Uterus (tissue), 4 donors: Measurements from ENCODE around the gene SOX15. TPM values are rescaled to one million over a fixed set of nuclear protein-coding genes. Genes with fewer than 3 reads are reported as not detected.
"Not testable (repeated sequence)": the region's sequence is repeated elsewhere in the genome, so short reads cannot be mapped to it uniquely, and the experiment has no call there.

ENCODE experiments used
- DNase-seq, 2 donors: peaks; one replicate each; pipeline ENCODE4 v3.0.0-alpha.2; 2019 to 2020
- H3K27ac ChIP-seq, 2 donors: fragments of 200-600 bp; sonication (generic); 1 replicate in 1 of 2; 2 replicates in 1 of 2; pipeline ENCODE4 v1.5.1; 2016 to 2018
- H3K27me3 ChIP-seq, 2 donors: fragments of 200-600 bp; sonication (generic); one replicate each; pipeline ENCODE4 v1.5.1; 2018 to 2019; ENCODE audit warnings: control low read depth in 1 of 2
- H3K36me3 ChIP-seq, 2 donors: fragments of 200-600 bp; sonication (generic); one replicate each; pipeline ENCODE4 v1.5.1; 2019; ENCODE audit warnings: control low read depth in 1 of 2
- H3K4me1 ChIP-seq, 2 donors: fragments of 200-600 bp; sonication (generic); one replicate each; pipeline ENCODE4 v1.5.1; 2018 to 2019; ENCODE audit warnings: control low read depth in 1 of 2
- H3K4me3 ChIP-seq, 2 donors: fragments of 200-600 bp; sonication (generic); 1 replicate in 1 of 2; 2 replicates in 1 of 2; pipeline ENCODE4 v1.5.1; 2018 to 2019; ENCODE audit warnings: mild to moderate bottlenecking in 1 of 2
- H3K9me3 ChIP-seq, 2 donors: fragments of 200-600 bp; sonication (generic); one replicate each; pipeline ENCODE4 v1.5.1; 2019; ENCODE audit warnings: control low read depth in 1 of 2
- POLR2A ChIP-seq, 2 donors: fragments of 450-650 bp; IDR thresholded peaks; one replicate each; pipeline ENCODE4 v1.6.1; 2016; ENCODE audit warnings: antibody characterized with exemption in 2 of 2, mild to moderate bottlenecking in 1 of 2, moderate library complexity in 1 of 2
- intact Hi-C: fragments of 100-400 bp; cut with DNase I; formaldehyde crosslinking; loops from one replicate; pipeline ENCODE4 v1.15.1; 2023; ENCODE audit warnings: low total_unique reads
- total RNA-seq, 4 donors: library from RNA; depleted of rRNA in 3 of 4; stranded (reverse); fragments of >200 nt in 3 of 4; gene quantifications; one replicate each; pipeline versions ENCODE4 v1.1.0 to v1.2.4, GENCODE V29; 2014 to 2023
- TF ChIP-seq, protein P1 (sequence below), 4 experiments: fragments of 200-600 bp in 2 of 4; fragments of 450-650 bp in 2 of 4; sonication (generic) in 2 of 4; IDR thresholded peaks; one replicate each; pipeline ENCODE4 v1.5.1; 2016 to 2019; ENCODE audit warnings: antibody characterized with exemption in 4 of 4, mild to moderate bottlenecking in 2 of 4, moderate library complexity in 1 of 4
- donor health status: DM: yes; HTN: yes; CAD: no.

Gene SOX15
- total RNA-seq, 4 donors from 2014 or later = 1.0 to 7.3 (median 1.1) TPM; not detected in 1

DNA sequence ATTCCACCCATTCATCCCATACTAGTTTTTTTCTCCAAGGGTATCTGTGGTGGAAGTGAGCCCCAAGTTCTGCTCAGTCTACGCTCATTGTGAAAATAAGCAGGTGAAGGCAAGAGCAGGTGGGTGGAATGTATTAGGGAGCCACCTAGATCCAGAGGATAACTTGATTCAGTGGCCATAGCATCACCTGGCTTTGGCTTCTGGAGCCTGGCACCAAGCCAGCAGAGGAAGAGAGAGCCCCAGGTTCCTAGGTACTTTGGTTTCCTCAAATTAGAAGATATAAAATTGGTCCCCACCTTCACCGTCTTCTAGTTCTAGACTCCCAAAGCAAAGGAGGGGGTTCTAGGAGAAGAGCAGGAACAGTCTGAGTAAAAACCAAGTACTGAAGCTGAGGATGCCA is 20.7 kb upstream of the SOX15 start:
- DNase-seq = no peak
- intact Hi-C loops = no loop called here
- H3K27me3 ChIP-seq = no peaks in the 10 kb centered on the region
- no peaks in the 10 kb centered on the region for H3K9me3 ChIP-seq
- H3K27ac ChIP-seq = no peak overlapping the region
- no peak for TF ChIP-seq POLR2A (IDR thresholded peaks at IDR 0.05)
- TF ChIP-seq, protein P1, sequence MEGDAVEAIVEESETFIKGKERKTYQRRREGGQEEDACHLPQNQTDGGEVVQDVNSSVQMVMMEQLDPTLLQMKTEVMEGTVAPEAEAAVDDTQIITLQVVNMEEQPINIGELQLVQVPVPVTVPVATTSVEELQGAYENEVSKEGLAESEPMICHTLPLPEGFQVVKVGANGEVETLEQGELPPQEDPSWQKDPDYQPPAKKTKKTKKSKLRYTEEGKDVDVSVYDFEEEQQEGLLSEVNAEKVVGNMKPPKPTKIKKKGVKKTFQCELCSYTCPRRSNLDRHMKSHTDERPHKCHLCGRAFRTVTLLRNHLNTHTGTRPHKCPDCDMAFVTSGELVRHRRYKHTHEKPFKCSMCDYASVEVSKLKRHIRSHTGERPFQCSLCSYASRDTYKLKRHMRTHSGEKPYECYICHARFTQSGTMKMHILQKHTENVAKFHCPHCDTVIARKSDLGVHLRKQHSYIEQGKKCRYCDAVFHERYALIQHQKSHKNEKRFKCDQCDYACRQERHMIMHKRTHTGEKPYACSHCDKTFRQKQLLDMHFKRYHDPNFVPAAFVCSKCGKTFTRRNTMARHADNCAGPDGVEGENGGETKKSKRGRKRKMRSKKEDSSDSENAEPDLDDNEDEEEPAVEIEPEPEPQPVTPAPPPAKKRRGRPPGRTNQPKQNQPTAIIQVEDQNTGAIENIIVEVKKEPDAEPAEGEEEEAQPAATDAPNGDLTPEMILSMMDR (IDR thresholded peaks at IDR 0.05) = no peak
- no peak overlapping the region for H3K4me3 ChIP-seq
- peaks cover 0 to 16% of the 10 kb centered on the region in 2 donors for H3K4me1 ChIP-seq
- H3K36me3 ChIP-seq = no peaks in the 10 kb centered on the region

DNA sequence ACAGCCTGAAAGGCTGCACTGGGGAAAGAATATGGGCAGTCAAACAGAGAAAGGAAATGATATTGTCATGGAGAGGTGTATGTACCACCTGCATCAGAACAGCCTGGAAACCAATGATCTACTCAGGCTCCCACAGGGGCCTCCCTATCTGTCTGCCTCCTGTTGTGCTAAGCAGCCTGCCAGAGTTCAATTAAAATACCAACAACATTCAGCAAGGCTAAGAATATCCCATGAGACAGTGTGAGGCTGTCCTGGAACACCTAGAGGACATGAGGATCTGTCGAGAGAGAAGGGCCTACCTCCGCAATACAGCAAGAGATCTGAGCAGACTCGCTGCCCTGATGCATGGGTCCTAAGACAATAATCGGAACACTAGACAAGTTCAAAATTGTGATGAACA is 16.4 kb upstream of the SOX15 start:
- Histone ChIP-seq H3K9me3 (no peaks in the 10 kb centered on the region), H3K4me3 (no peak overlapping the region), H3K4me1 (peaks cover 0 to 7% of the 10 kb centered on the region in 2 donors), H3K36me3 (no peaks in the 10 kb centered on the region), H3K27ac (no peak overlapping the region), H3K27me3 (no peaks in the 10 kb centered on the region)
- intact Hi-C loops = no loop called here
- TF ChIP-seq POLR2A (IDR thresholded peaks at IDR 0.05) = no peak
- TF ChIP-seq, protein P1 (IDR thresholded peaks at IDR 0.05) = no peak
- DNase-seq = no peak

DNA sequence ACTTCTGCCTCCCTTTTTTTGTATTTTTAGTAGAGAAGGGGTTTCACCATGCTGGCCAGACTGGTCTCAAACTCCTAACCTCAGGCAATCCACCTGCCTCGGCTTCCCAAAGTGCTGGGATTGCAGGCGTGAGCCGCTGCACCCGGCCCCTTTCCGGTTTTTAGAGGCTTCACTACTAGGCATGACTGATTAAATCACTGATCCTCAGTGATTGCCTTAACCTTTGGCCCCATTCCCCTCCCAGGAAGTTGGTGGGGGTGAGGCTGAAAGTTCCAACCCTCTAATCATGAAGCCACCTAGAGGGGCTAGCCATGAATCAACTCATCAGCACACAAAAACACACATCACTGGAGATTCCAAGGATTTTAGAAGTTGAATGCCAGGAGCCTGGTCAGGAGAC is 7.7 kb upstream of the SOX15 start:
- DNase-seq, H3K9me3 ChIP-seq, H3K4me3 ChIP-seq, H3K27me3 ChIP-seq, intact Hi-C loops, H3K27ac ChIP-seq, H3K4me1 ChIP-seq, H3K36me3 ChIP-seq: not testable (repeated sequence)

DNA sequence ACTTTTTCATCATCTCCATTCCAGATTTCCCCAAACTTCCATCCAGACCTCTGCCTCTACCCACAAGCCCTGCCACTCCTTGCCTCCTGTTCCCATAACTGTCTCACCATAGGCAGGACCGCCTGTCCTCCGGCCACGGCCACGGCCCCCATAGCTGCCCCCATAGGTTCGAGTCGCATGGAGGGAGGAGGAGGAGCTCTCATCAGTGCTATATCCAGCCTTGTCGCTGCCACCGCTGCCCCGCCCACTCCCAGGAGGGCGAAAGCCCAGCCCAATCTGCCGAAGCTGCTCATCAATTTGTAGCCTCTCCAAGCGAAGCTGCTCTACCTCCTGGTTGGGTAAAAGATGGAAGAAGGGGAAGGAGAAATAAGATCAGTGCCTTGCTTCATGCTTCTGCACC is 3.4 kb upstream of the SOX15 start:
- peaks cover 0 to 4% of the 10 kb centered on the region in 2 donors for H3K4me1 ChIP-seq
- H3K36me3 ChIP-seq = no peaks in the 10 kb centered on the region
- DNase-seq = no peak
- no peaks in the 10 kb centered on the region for H3K27me3 ChIP-seq
- H3K9me3 ChIP-seq = no peaks in the 10 kb centered on the region
- TF ChIP-seq POLR2A (IDR thresholded peaks at IDR 0.05) = no peak
- TF ChIP-seq, protein P1 (IDR thresholded peaks at IDR 0.05) = no peak
- H3K27ac ChIP-seq = no peak overlapping the region
- no peak overlapping the region for H3K4me3 ChIP-seq
- intact Hi-C loops = no loop called here

DNA sequence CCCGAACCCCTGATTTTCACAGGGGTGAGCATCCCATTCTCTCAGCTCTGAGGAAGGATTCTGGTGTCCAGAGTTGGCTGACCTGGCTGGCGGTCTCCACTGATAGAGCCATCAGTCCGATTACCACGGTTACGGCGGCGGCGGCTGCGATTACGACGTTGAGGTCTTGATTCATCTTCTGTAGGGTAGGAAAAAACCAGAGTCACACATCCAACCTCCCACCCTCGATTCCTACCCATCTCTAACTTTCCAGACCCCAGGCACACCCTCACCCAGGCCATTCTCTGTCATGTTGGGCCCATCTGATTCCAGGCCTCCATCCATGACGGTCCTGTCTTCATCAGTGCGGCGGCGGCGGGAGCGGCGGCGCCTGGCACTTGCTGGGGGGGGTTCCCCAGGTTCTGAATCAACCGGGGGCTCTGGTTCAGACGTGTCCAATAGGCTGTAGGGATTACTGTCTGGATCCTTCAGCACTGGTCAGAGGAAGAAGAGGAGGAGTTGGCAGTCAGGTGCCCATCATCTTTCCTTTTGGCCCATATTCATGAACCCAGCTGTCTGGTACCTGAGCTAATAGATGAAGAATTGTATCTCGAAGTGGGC is 2.6 kb upstream of the SOX15 start:
- TF ChIP-seq, protein P1 (IDR thresholded peaks at IDR 0.05) = no peak
- no peak for TF ChIP-seq POLR2A (IDR thresholded peaks at IDR 0.05)
- Histone ChIP-seq H3K36me3 (no peaks in the 10 kb centered on the region), H3K9me3 (no peaks in the 10 kb centered on the region), H3K27me3 (no peaks in the 10 kb centered on the region), H3K27ac (no peak overlapping the region), H3K4me3 (no peak overlapping the region), H3K4me1 (peaks cover 0 to 4% of the 10 kb centered on the region in 2 donors)
- intact Hi-C loops = no loop called here
- DNase-seq = no peak

DNA sequence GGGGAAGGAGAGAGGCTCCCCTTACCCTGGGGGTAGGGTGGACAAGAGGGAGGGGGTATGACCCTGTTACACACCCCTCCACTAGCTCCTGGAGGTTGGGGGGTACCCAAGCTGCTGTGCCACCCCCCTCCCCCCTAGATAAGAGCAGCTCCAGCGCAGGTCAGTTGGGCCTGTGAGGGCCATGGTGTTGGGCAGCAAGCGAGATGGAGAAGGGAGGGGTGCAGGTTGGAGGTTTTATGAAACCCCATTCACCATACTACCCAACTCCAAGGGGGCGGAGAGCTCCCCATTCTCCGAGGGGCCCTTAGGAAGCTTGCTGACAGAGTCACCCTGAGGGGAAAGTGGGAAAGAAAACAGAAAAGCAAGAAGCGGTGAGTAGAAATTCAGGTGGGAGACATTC is 1.7 kb upstream of the SOX15 start:
- TF ChIP-seq, protein P1 (IDR thresholded peaks at IDR 0.05) = no peak
- TF ChIP-seq POLR2A (IDR thresholded peaks at IDR 0.05) = no peak
- Histone ChIP-seq H3K27ac (no peak overlapping the region), H3K9me3 (no peaks in the 10 kb centered on the region), H3K27me3 (no peaks in the 10 kb centered on the region), H3K4me1 (peaks cover 0 to 4% of the 10 kb centered on the region in 2 donors), H3K36me3 (no peaks in the 10 kb centered on the region), H3K4me3 (no peak overlapping the region)
- intact Hi-C loops = no loop called here
- DNase-seq = no peak
